EL (cell line): ENCODE results near the gene POLD4.
"Not testable (repeated sequence)": the region's sequence is repeated elsewhere in the genome, so short reads cannot be mapped to it uniquely, and the experiment has no call there.

ENCODE experiments used
- DNase-seq: peaks from one replicate; pipeline ENCODE4 v3.0.0-alpha.2; 2016

Gene POLD4

GRCh38 chr11:67353317-67354074, at the start of gene POLD4:
TSS of gene POLD4 (minus strand) at chr11:67353546. CDS start at chr11:67353399, 147 bp downstream.
- DNase-seq: peak; percentile 96

- DNase-seq: not testable (repeated sequence)
Measured at GRCh38 chr11:67403085-67403484, 49.7 kb upstream of the POLD4 start.

- not testable (repeated sequence) for DNase-seq
Measured at GRCh38 chr11:67402192-67402839, 49.0 kb upstream of the POLD4 start.

GRCh38 chr11:67401495-67402191, 48.3 kb upstream of the POLD4 start, which contains the start of gene PPP1CA:
TSS of gene PPP1CA (minus strand) at chr11:67401858. CDS start at chr11:67401782, 76 bp downstream.
- peak; percentile 91 for DNase-seq

GRCh38 chr11:67400942-67401494, 47.7 kb upstream of the POLD4 start:
- DNase-seq: no peak

GRCh38 chr11:67400251-67400941, 47.0 kb upstream of the POLD4 start:
- DNase-seq: no peak

- no peak for DNase-seq
Measured at GRCh38 chr11:67398661-67399563, 45.6 kb upstream of the POLD4 start.

- DNase-seq: no peak
Measured at GRCh38 chr11:67397986-67398660, 44.8 kb upstream of the POLD4 start.

- DNase-seq: no peak
Measured at GRCh38 chr11:67397536-67397935, 44.2 kb upstream of the POLD4 start.

GRCh38 chr11:67396587-67397389, 43.4 kb upstream of the POLD4 start:
- no peak for DNase-seq

GRCh38 chr11:67396259-67396581, 42.9 kb upstream of the POLD4 start:
- DNase-seq: no peak

- no peak for DNase-seq
Measured at GRCh38 chr11:67395555-67396258, 42.4 kb upstream of the POLD4 start.

GRCh38 chr11:67393990-67394389, 40.6 kb upstream of the POLD4 start:
- no peak for DNase-seq

GRCh38 chr11:67393437-67393836, 40.1 kb upstream of the POLD4 start:
- DNase-seq: no peak

GRCh38 chr11:67392183-67392715, 38.9 kb upstream of the POLD4 start:
- DNase-seq: no peak

- DNase-seq: peak; percentile 95
Measured at GRCh38 chr11:67391304-67392182, 38.2 kb upstream of the POLD4 start, which contains the start of gene RAD9A. TSS of gene RAD9A (plus strand) at chr11:67391986. CDS start at chr11:67392045, 59 bp downstream.

- DNase-seq: no peak
Measured at GRCh38 chr11:67390947-67391303, 37.6 kb upstream of the POLD4 start.

- DNase-seq: peak; percentile 33
Measured at GRCh38 chr11:67389477-67389876, 36.1 kb upstream of the POLD4 start.
